DND-41 (cell line): ENCODE data around the gene PCBP2.
"Not testable (repeated sequence)": the region's sequence is repeated elsewhere in the genome, so short reads cannot be mapped to it uniquely, and the experiment has no call there.

Source experiments
- EZH2 ChIP-seq: IDR thresholded peaks from 3 replicates; pipeline ENCODE4 v1.6.1; 2012; ENCODE audit warnings: borderline replicate concordance, low read depth, mild to moderate bottlenecking, moderate library complexity, low read length, inconsistent platforms; ENCODE audit not compliant: severe bottlenecking
- TF ChIP-seq, protein P1 (sequence below): IDR thresholded peaks from 2 replicates; pipeline ENCODE4 v1.5.1; 2012; ENCODE audit warnings: borderline replicate concordance, low read length, moderate library complexity, mild to moderate bottlenecking; ENCODE audit not compliant: poor library complexity, severe bottlenecking; ENCODE audit errors: extremely low read depth

- TF ChIP-seq, protein P1, sequence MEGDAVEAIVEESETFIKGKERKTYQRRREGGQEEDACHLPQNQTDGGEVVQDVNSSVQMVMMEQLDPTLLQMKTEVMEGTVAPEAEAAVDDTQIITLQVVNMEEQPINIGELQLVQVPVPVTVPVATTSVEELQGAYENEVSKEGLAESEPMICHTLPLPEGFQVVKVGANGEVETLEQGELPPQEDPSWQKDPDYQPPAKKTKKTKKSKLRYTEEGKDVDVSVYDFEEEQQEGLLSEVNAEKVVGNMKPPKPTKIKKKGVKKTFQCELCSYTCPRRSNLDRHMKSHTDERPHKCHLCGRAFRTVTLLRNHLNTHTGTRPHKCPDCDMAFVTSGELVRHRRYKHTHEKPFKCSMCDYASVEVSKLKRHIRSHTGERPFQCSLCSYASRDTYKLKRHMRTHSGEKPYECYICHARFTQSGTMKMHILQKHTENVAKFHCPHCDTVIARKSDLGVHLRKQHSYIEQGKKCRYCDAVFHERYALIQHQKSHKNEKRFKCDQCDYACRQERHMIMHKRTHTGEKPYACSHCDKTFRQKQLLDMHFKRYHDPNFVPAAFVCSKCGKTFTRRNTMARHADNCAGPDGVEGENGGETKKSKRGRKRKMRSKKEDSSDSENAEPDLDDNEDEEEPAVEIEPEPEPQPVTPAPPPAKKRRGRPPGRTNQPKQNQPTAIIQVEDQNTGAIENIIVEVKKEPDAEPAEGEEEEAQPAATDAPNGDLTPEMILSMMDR: not testable (repeated sequence)
- not testable (repeated sequence) for TF ChIP-seq EZH2
Measured at GRCh38 chr12:53415752-53416389, 36.0 kb upstream of the PCBP2 start.
